Endothelial cell of umbilical vein (primary cell): ENCODE measurements around the gene PRR3.

ENCODE experiments used
- CTCF ChIP-seq, 2 donors: IDR thresholded peaks; 1 replicate in 1 of 2; 2 replicates in 1 of 2; pipeline ENCODE4 v1.5.1; 2011; ENCODE audit warnings: low read length in 2 of 2, mild to moderate bottlenecking in 2 of 2, moderate library complexity in 2 of 2, control low read depth in 1 of 2, inconsistent platforms in 1 of 2, low read depth in 1 of 2; ENCODE audit not compliant: insufficient read depth in 1 of 2; ENCODE audit errors: extremely low read depth in 1 of 2
- EZH2 ChIP-seq: IDR thresholded peaks from 2 replicates; pipeline ENCODE4 v1.6.1; 2012; ENCODE audit warnings: borderline replicate concordance, low read depth, mild to moderate bottlenecking, moderate library complexity, low read length, inconsistent platforms; ENCODE audit not compliant: severe bottlenecking
- GATA2 ChIP-seq: IDR thresholded peaks from 2 replicates; pipeline ENCODE4 v1.7.0; 2011; ENCODE audit warnings: low read depth, mild to moderate bottlenecking, moderate library complexity, mixed read lengths, low read length; ENCODE audit not compliant: insufficient read length, insufficient read depth
- JUN ChIP-seq: IDR thresholded peaks from 2 replicates; pipeline ENCODE4 v1.6.1; 2011; ENCODE audit warnings: borderline replicate concordance, low read depth; ENCODE audit not compliant: insufficient read length, insufficient read depth
- MAX ChIP-seq: IDR thresholded peaks from 2 replicates; pipeline ENCODE4 v1.6.1; 2011; ENCODE audit not compliant: insufficient read depth, insufficient read length
- MYC ChIP-seq: IDR thresholded peaks from one replicate; pipeline ENCODE4 v1.6.1; 2011; ENCODE audit warnings: mild to moderate bottlenecking, low read depth, low read length
- POLR2A ChIP-seq: IDR thresholded peaks from 2 replicates; pipeline ENCODE4 v1.6.1; 2012; ENCODE audit warnings: low read depth, mild to moderate bottlenecking, control low read depth, low read length
- POLR2AphosphoS5 ChIP-seq: IDR thresholded peaks from 2 replicates; pipeline ENCODE4 v1.6.1; 2012; ENCODE audit warnings: low read depth, mild to moderate bottlenecking, control low read depth, low read length, moderate library complexity; ENCODE audit not compliant: insufficient read depth

- TF ChIP-seq CTCF (IDR thresholded peaks at IDR 0.05; ENCODE audit: extremely low read depth in 1 of 2, insufficient read depth in 1 of 2, low read depth in 1 of 2, low read length in 2 of 2) (no peak), EZH2 (no peak), POLR2A (no peak), JUN (no peak), POLR2AphosphoS5 (no peak), MAX (no peak), GATA2 (no peak), MYC (no peak)
Observed at GRCh38 chr6:30570263-30570662, 13.2 kb downstream of the PRR3 start.
